ENCODE measurements around the gene SSR3.
"Not testable (repeated sequence)": the region's sequence is repeated elsewhere in the genome, so short reads cannot be mapped to it uniquely, and the experiment has no call there.

The SSR3 gene

DNA sequence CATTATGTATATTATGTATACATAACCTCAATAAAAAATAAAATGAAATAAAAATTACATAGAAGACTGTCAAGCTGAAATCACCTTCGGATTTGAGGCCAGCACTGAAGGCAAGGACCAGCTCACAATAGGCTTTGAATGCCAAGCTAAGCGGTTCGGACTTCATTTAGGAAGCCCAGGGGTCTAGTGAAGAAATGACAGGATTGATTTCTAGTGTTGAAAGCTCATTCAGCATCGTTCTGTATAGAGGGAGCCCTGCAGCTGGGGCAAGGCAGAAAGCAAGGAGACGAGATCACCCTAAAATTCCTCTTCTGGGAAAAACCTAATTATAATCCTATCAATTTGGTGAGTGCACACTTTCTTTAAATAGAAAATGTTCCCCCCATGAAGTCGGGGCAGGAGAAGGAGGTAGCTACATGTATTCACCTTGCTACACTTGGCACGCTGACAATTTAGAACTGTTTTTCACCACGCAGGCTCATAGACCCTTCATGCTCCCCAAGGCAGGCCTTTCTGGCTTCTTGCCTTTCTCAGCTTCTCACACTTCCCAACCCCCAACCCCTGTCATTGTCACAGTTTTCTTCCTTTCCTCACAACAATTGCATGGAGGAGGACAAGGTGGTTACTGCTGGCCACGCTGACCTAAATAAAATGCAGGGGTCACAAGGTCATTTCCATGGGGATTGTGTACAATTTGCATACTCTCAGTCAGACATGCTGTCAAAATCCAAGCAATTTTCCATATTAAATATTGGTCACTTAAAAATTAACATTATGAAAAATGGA lies 44.4 kb upstream of the SSR3 start:
- H3K4me3 ChIP-seq (ENCODE audit: low read depth, low read length) = no peak overlapping the region
- TF ChIP-seq, protein P1, sequence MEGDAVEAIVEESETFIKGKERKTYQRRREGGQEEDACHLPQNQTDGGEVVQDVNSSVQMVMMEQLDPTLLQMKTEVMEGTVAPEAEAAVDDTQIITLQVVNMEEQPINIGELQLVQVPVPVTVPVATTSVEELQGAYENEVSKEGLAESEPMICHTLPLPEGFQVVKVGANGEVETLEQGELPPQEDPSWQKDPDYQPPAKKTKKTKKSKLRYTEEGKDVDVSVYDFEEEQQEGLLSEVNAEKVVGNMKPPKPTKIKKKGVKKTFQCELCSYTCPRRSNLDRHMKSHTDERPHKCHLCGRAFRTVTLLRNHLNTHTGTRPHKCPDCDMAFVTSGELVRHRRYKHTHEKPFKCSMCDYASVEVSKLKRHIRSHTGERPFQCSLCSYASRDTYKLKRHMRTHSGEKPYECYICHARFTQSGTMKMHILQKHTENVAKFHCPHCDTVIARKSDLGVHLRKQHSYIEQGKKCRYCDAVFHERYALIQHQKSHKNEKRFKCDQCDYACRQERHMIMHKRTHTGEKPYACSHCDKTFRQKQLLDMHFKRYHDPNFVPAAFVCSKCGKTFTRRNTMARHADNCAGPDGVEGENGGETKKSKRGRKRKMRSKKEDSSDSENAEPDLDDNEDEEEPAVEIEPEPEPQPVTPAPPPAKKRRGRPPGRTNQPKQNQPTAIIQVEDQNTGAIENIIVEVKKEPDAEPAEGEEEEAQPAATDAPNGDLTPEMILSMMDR (conservative IDR thresholded peaks at IDR 0.05; ENCODE audit: low read depth, low read length) = no peak
- DNase-seq (ENCODE audit: low read depth) = no peak

- TF ChIP-seq, protein P1 (conservative IDR thresholded peaks at IDR 0.05; ENCODE audit: low read depth, low read length) = no peak
- DNase-seq (ENCODE audit: low read depth) = no peak
- H3K4me3 ChIP-seq (ENCODE audit: low read depth, low read length) = no peak overlapping the region
Observed at GRCh38 chr3:156598413-156598812, 43.5 kb upstream of the SSR3 start.

DNA sequence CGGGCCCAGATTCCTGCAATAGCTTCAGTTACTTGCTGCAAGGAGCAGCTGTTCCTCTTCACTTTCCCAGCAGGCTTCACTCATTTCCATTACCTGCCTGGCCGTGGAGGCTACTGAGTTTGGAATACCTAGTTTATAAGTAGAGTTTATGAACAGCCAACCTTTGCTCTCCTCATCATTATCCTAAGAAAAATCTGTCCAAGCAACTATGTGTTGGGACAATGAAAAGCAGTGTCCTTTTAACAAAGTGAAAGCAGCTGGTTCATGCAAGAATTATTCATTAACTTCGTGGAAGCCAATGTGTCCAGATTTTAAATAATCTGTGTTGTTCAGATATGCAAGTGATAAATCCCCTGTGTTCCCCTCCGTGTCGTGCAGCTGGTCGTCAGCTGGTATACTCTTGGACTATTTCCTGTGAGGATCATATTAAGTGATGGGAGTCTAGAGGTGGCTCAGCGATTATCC lies 39.3 kb upstream of the SSR3 start:
- TF ChIP-seq, protein P1 (conservative IDR thresholded peaks at IDR 0.05; ENCODE audit: low read depth, low read length) = no peak
- no peak overlapping the region for H3K4me3 ChIP-seq (ENCODE audit: low read depth, low read length)
- no peak for DNase-seq (ENCODE audit: low read depth)

DNA sequence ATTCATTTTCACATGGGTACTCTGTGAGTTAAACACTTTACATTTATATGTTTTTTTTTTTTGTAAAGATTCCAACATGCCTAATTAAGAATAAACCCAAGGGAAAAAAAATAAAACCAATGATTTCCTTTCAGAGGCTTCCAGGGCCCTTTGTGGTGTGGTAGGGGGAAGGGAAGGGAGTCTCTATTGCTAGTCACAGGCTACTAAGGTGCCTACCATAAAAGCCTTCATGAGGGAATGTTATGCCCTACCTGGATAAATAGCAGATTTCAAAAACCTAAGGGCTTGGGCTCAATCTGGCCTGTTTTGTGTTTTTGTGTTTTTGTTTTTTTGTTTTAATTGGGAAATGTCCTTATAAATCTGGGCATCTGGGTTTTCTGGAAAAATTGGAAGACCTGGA lies 38.9 kb upstream of the SSR3 start:
- DNase-seq (ENCODE audit: low read depth) = no peak
- H3K4me3 ChIP-seq (ENCODE audit: low read depth, low read length) = no peak overlapping the region
- TF ChIP-seq, protein P1 (conservative IDR thresholded peaks at IDR 0.05; ENCODE audit: low read depth, low read length) = no peak

GRCh38 chr3:156589806-156590205 lies 34.9 kb upstream of the SSR3 start:
- H3K4me3 ChIP-seq (ENCODE audit: low read depth, low read length); DNase-seq (ENCODE audit: low read depth): not testable (repeated sequence)

- no peak for DNase-seq (ENCODE audit: low read depth)
- H3K4me3 ChIP-seq (ENCODE audit: low read depth, low read length) = no peak overlapping the region
- TF ChIP-seq, protein P1 (conservative IDR thresholded peaks at IDR 0.05; ENCODE audit: low read depth, low read length) = no peak
Observed at GRCh38 chr3:156587760-156588069, 32.8 kb upstream of the SSR3 start.

DNA sequence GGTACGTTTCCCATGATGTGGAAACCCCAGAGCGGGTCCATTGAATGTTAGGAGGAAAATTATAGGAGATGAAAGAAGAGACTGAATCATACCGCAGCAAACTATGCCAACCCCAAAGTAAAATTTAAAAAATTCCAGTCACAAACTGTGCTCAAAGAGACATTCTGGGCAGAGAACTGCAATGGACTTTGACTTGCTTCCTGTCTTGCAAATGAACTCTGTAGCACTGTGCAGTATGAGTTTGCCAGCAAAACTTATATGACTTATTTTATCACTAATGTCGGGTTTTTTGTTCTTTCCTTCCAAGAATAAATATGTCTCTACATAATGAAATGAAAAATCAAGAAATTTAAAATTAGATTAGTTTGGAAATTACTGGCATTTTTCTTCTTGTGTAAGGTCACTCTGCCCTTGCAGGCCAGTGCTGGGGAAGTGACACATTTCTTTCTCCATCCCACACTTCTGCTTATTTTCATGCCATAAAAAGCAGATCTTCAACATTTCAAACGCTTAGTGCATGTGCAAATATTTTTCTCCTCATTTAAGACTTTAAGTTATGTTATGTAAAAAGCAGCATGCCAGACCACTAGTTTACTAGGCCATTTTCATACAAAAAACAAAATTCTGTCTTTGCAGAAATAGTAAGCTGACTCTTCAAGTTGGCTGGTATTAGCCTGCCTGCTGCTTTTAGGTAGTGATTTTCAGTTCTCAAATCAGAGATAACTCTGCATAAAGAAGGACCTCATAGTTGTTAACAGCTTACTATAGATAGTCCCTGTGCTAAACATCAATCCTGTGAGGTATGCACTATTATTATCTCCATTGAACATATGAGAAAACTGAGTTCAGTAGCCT lies 32.2 kb upstream of the SSR3 start:
- no peak for DNase-seq (ENCODE audit: low read depth)
- no peak overlapping the region for H3K4me3 ChIP-seq (ENCODE audit: low read depth, low read length)
- TF ChIP-seq, protein P1 (conservative IDR thresholded peaks at IDR 0.05; ENCODE audit: low read depth, low read length) = no peak

Measured in choroid plexus epithelial cell (primary cell).